ENCODE data around the gene ASS1. TPM values are rescaled to one million over a fixed set of nuclear protein-coding genes. Genes with fewer than 3 reads are reported as not detected.
A peak's percentile ranks its signal among the peaks of the same experiment; 100 is the strongest.

ASS1 gene
- total and polyA plus RNA-seq, 2 of the 13 experiments (the other 11 are each of a cell fraction or from before 2014, with no cell fraction given): 77.6 to 122 TPM

- TF ChIP-seq, protein P1, sequence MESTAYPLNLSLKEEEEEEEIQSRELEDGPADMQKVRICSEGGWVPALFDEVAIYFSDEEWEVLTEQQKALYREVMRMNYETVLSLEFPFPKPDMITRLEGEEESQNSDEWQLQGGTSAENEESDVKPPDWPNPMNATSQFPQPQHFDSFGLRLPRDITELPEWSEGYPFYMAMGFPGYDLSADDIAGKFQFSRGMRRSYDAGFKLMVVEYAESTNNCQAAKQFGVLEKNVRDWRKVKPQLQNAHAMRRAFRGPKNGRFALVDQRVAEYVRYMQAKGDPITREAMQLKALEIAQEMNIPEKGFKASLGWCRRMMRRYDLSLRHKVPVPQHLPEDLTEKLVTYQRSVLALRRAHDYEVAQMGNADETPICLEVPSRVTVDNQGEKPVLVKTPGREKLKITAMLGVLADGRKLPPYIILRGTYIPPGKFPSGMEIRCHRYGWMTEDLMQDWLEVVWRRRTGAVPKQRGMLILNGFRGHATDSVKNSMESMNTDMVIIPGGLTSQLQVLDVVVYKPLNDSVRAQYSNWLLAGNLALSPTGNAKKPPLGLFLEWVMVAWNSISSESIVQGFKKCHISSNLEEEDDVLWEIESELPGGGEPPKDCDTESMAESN (CRISPR knock-in tag; conservative IDR thresholded peaks at IDR 0.05): no peak
- no peak for TF ChIP-seq HNF1B (CRISPR knock-in tag; IDR thresholded peaks at IDR 0.05)
- no peak for TF ChIP-seq ZNF891 (CRISPR knock-in tag; IDR thresholded peaks at IDR 0.05)
- no peak for TF ChIP-seq ZNF629 (CRISPR knock-in tag; conservative IDR thresholded peaks at IDR 0.05)
- no peak for TF ChIP-seq ZNF232 (CRISPR knock-in tag; IDR thresholded peaks at IDR 0.05; ENCODE audit: borderline replicate concordance)
- TF ChIP-seq, protein P2, sequence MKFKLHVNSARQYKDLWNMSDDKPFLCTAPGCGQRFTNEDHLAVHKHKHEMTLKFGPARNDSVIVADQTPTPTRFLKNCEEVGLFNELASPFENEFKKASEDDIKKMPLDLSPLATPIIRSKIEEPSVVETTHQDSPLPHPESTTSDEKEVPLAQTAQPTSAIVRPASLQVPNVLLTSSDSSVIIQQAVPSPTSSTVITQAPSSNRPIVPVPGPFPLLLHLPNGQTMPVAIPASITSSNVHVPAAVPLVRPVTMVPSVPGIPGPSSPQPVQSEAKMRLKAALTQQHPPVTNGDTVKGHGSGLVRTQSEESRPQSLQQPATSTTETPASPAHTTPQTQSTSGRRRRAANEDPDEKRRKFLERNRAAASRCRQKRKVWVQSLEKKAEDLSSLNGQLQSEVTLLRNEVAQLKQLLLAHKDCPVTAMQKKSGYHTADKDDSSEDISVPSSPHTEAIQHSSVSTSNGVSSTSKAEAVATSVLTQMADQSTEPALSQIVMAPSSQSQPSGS (CRISPR knock-in tag; IDR thresholded peaks at IDR 0.05): 0 out of 2 replicates have a peak, but pooled peaks have one; percentile 27
- no peak for TF ChIP-seq POGZ (CRISPR knock-in tag; IDR thresholded peaks at IDR 0.05)
- TF ChIP-seq ZBTB26 (CRISPR knock-in tag; IDR thresholded peaks at IDR 0.05; ENCODE audit: borderline replicate concordance): no peak
- no peak for TF ChIP-seq HNRNPLL (IDR thresholded peaks at IDR 0.05; ENCODE audit: low read depth, low read length, poor library complexity, severe bottlenecking)
- no peak for TF ChIP-seq SP4 (CRISPR knock-in tag; IDR thresholded peaks at IDR 0.05)
- no peak for TF ChIP-seq SMAD9 (CRISPR knock-in tag; IDR thresholded peaks at IDR 0.05)
- TF ChIP-seq, protein P3, sequence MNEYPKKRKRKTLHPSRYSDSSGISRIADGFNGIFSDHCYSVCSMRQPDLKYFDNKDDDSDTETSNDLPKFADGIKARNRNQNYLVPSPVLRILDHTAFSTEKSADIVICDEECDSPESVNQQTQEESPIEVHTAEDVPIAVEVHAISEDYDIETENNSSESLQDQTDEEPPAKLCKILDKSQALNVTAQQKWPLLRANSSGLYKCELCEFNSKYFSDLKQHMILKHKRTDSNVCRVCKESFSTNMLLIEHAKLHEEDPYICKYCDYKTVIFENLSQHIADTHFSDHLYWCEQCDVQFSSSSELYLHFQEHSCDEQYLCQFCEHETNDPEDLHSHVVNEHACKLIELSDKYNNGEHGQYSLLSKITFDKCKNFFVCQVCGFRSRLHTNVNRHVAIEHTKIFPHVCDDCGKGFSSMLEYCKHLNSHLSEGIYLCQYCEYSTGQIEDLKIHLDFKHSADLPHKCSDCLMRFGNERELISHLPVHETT (CRISPR knock-in tag; conservative IDR thresholded peaks at IDR 0.05): no peak
- TF ChIP-seq ZBTB21 (CRISPR knock-in tag; IDR thresholded peaks at IDR 0.05): no peak
- TF ChIP-seq ARID5B (CRISPR knock-in tag; IDR thresholded peaks at IDR 0.05): no peak
Measured at GRCh38 chr9:130446101-130446861, 1.5 kb downstream of the ASS1 start (continued).

Measured in HepG2 (cell line).